HL-60 (cell line): ENCODE measurements around the gene IMP4.

ENCODE experiments used
- SPI1 ChIP-seq: IDR thresholded peaks from 2 replicates; pipeline ENCODE4 v1.6.1; 2012; ENCODE audit warnings: low read depth, mild to moderate bottlenecking, borderline replicate concordance
- TF ChIP-seq, protein P1 (sequence below): IDR thresholded peaks from one replicate; pipeline ENCODE4 v1.5.1; 2011; ENCODE audit warnings: low read length, control low read depth, inconsistent platforms; ENCODE audit not compliant: insufficient read depth

DNA sequence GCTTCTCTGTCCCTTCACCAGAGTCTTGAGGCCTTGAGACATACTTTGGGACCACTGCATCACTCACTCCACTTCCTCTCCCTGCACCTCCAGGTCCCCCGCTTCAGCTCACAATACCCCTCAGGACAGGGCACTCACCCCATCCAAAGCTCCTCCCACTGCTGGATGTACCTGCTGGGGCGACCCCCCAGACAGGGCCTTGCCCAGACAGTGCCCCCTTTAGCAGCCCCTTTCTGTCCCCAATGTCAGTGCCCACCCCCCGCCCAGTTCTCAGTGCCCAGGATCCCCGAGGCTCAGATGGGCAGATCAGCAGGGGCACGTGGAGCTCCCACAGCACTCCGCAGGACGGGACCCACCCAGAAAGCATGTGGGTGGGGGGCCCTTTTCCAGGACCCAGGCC lies 23.8 kb upstream of the IMP4 start:
- TF ChIP-seq, protein P1, sequence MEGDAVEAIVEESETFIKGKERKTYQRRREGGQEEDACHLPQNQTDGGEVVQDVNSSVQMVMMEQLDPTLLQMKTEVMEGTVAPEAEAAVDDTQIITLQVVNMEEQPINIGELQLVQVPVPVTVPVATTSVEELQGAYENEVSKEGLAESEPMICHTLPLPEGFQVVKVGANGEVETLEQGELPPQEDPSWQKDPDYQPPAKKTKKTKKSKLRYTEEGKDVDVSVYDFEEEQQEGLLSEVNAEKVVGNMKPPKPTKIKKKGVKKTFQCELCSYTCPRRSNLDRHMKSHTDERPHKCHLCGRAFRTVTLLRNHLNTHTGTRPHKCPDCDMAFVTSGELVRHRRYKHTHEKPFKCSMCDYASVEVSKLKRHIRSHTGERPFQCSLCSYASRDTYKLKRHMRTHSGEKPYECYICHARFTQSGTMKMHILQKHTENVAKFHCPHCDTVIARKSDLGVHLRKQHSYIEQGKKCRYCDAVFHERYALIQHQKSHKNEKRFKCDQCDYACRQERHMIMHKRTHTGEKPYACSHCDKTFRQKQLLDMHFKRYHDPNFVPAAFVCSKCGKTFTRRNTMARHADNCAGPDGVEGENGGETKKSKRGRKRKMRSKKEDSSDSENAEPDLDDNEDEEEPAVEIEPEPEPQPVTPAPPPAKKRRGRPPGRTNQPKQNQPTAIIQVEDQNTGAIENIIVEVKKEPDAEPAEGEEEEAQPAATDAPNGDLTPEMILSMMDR = no peak
- TF ChIP-seq SPI1 = no peak
